Mucosa of descending colon (tissue), 3 donors: ENCODE results near the gene SDC3. TPM values are rescaled to one million over a fixed set of nuclear protein-coding genes. Genes with fewer than 3 reads are reported as not detected.

Experiments used
- ATAC-seq: fragments of 200-7000 bp; cut with Tn5 transposase; one replicate; pipeline ENCODE4 v1.9.1; 2020; ENCODE audit warnings: mild to moderate bottlenecking, moderate library complexity
- DNase-seq, 3 donors: peaks; one replicate each; pipeline ENCODE4 v3.0.0-alpha.2; 2020
- H3K36me3 ChIP-seq: fragments of 200-600 bp; one replicate; pipeline ENCODE4 v1.8.0; 2021; ENCODE audit warnings: low read depth, mild to moderate bottlenecking
- H3K4me1 ChIP-seq: fragments of 200-600 bp; one replicate; pipeline ENCODE4 v1.8.0; 2021; ENCODE audit warnings: low read depth, mild to moderate bottlenecking
- H3K4me3 ChIP-seq: fragments of 200-600 bp; one replicate; pipeline ENCODE4 v1.8.0; 2021; ENCODE audit warnings: mild to moderate bottlenecking
- H3K9me3 ChIP-seq: fragments of 200-600 bp; one replicate; pipeline ENCODE4 v1.8.0; 2021; ENCODE audit warnings: mild to moderate bottlenecking
- CTCF ChIP-seq: fragments of 200-600 bp; IDR thresholded peaks from one replicate; pipeline ENCODE4 v1.8.0; 2022; ENCODE audit warnings: antibody characterized with exemption, mild to moderate bottlenecking
- intact Hi-C, 2 donors: fragments of 100-400 bp; cut with DNase I in 1 of 2; cut with micrococcal nuclease in 1 of 2; formaldehyde crosslinking; loops; one replicate each; pipeline versions ENCODE4 v1.11.0 to v1.11.1; 2022; cut with DNase I, micrococcal nuclease
- total RNA-seq, 3 donors: library from RNA; stranded (reverse); fragmentation: NEBNext Ultra II Directional in 2 of 3; extraction: Animal tissue kit (Norgen Biotek cat#: 25700) in 2 of 3; gene quantifications; one replicate each; pipeline versions ENCODE4 v1.2.1 to v1.2.4, GENCODE V29; 2021 to 2023
- donor health status: DM: no; HTN: no; CAD: no; lungs with moderate emphysema.
- donor health status: DM: no; HTN: no; CAD: no.
- donor health status: DM: no; HTN: yes; CAD: no.

The SDC3 gene
- total RNA-seq, 3 donors from 2014 or later, result 9.8 to 81.6 (median 17.2) TPM

DNA sequence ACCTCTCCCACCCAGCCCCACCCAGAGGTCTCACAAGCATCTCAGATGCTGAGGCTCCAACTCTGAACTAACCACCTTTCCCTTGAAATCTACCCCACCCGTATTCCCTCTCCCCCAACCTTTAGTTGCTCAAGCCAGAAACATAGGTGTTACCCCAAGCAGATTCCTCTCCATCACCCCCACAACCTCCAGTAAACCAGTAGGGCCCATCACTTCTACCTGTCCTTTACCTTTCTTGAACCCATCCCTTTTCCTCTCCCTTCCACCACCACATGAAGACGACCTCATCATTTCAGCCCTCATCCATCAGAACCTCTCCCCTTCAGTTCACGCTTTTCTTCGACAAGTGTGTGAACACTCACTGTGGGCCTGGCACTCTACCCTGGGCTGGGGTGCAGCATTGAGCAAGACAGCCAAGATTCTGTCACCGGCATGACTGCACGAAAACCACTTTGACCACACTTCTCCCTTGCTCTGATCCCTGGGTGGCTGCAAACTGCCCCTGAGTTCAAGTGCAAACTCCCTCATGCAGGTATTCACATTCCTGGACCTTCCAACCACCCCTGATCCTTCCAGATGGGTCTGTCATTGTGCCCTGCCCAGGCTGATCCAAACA, 85.5 kb downstream of the SDC3 start:
- no peak for ATAC-seq
- Histone ChIP-seq H3K9me3 (no peaks in the 10 kb centered on the region), H3K4me1 (peaks cover 16% of the 10 kb centered on the region), H3K36me3 (no peaks in the 10 kb centered on the region), H3K4me3 (no peak overlapping the region)
- no peak for DNase-seq
- intact Hi-C loops, result no loop called here
- TF ChIP-seq CTCF, result no peak

- no peaks in the 10 kb centered on the region for H3K36me3 ChIP-seq
- H3K9me3 ChIP-seq, result no peaks in the 10 kb centered on the region
- H3K4me1 ChIP-seq, result peaks cover 16% of the 10 kb centered on the region
- H3K4me3 ChIP-seq, result no peak overlapping the region
- ATAC-seq, result peak; percentile 29
- intact Hi-C loops, result no loop called here
- DNase-seq, result peak in 1 of 3 donors; percentile 40
- TF ChIP-seq CTCF, result no peak
These were observed 86.6 kb downstream of the SDC3 start for GRCh38 chr1:30822006-30822405.

DNA sequence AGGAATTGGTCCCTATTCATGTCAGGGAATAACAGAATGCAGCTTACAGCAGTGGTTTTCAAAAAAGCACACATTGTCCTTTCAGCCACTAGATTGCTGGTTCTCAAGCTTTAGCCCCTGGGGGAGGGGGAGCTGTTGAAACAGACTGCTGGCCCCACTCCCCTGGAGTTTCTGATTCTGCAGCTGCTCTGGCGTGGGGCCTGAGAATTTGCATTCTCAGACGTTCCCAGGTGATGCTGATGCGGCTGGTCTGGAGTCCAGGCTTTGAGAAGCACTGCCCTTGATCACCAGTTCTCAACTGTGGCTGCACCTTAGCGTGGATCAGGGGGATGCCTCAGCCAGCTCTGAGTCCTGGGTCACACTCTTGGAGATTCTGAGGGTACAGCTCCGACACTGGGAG, 88.3 kb downstream of the SDC3 start:
- TF ChIP-seq CTCF, result no peak
- peaks cover 16% of the 10 kb centered on the region for H3K4me1 ChIP-seq
- ATAC-seq (no peak), DNase-seq (no peak)
- no peak overlapping the region for H3K4me3 ChIP-seq
- no peaks in the 10 kb centered on the region for H3K36me3 ChIP-seq
- no peaks in the 10 kb centered on the region for H3K9me3 ChIP-seq
- intact Hi-C loops, result no loop called here

Other genes with a start within 250 kb of the SDC3 start
- under 1 TPM in 1 of 3 donors, not detected in 2; 0.22 TPM for gene MATN1, start 185.2 kb downstream of the SDC3 start, total RNA-seq
- gene LAPTM5, start 151.0 kb downstream of the SDC3 start, total RNA-seq, result 10 to 100 TPM; 24.1 to 71.1 (median 48.1) TPM
- gene PUM1, start 157.0 kb upstream of the SDC3 start, total RNA-seq, result 100 to 1,000 TPM; 116 to 135 (median 127) TPM